Vagina (tissue), 2 donors: ENCODE measurements around the gene PRDM7.

Experiments used
- CTCF ChIP-seq, 3 experiments: fragments of 450-650 bp in 2 of 3; fragments of 200-600 bp in 1 of 3; sonication (generic) in 1 of 3; IDR thresholded peaks; one replicate each; pipeline ENCODE4 v1.5.1; 2017 to 2019; ENCODE audit warnings: antibody characterized with exemption in 3 of 3, mild to moderate bottlenecking in 2 of 3, moderate library complexity in 2 of 3
- POLR2AphosphoS5 ChIP-seq, 2 donors: sonication (generic); formaldehyde crosslinking; IDR thresholded peaks; one replicate each; pipeline ENCODE4 v1.9.0; 2017; ENCODE audit warnings: antibody characterized with exemption in 2 of 2, mild to moderate bottlenecking in 2 of 2, low read depth in 1 of 2; ENCODE audit not compliant: insufficient read depth in 1 of 2

GRCh38 chr16:90046122-90046970, 30.8 kb downstream of the PRDM7 start:
- TF ChIP-seq CTCF (IDR thresholded peaks at IDR 0.05): no peak
- no peak for TF ChIP-seq POLR2AphosphoS5 (IDR thresholded peaks at IDR 0.05; ENCODE audit: insufficient read depth in 1 of 2, low read depth in 1 of 2)
